Ovary (tissue), 9 donors: ENCODE data around the gene ATXN1. TPM values are rescaled to one million over a fixed set of nuclear protein-coding genes. Genes with fewer than 3 reads are reported as not detected.

ENCODE experiments used
- DNase-seq, 5 donors: peaks; one replicate each; pipeline ENCODE4 v3.0.0-alpha.2; 2019 to 2020
- H3K27ac ChIP-seq, 2 donors: fragments of 200-600 bp; one replicate each; pipeline versions ENCODE4 v1.5.1 to v1.8.0; 2019 to 2022
- H3K27me3 ChIP-seq: fragments of 200-600 bp; one replicate; pipeline ENCODE4 v1.8.0; 2022
- H3K36me3 ChIP-seq: fragments of 200-600 bp; sonication (generic); one replicate; pipeline ENCODE4 v1.5.1; 2019
- H3K4me1 ChIP-seq: one replicate; pipeline ENCODE4 v1.8.1; 2013; ENCODE audit warnings: mild to moderate bottlenecking, moderate library complexity; ENCODE audit not compliant: insufficient read depth
- H3K4me3 ChIP-seq: fragments of 200-600 bp; sonication (generic); one replicate; pipeline ENCODE4 v1.5.1; 2017
- H3K9me3 ChIP-seq, 2 donors: fragments of 200-600 bp in 1 of 2; sonication (generic) in 1 of 2; one replicate each; pipeline versions ENCODE4 v1.5.1 to v1.8.1; 2013 to 2019; ENCODE audit warnings: mild to moderate bottlenecking in 1 of 2, moderate library complexity in 1 of 2
- EP300 ChIP-seq: sonication (generic); formaldehyde crosslinking; IDR thresholded peaks from one replicate; pipeline ENCODE4 v1.6.1; 2017; ENCODE audit warnings: antibody characterized with exemption
- POLR2A ChIP-seq: fragments of 450-650 bp; IDR thresholded peaks from one replicate; pipeline ENCODE4 v1.6.1; 2017; ENCODE audit warnings: antibody characterized with exemption, mild to moderate bottlenecking, moderate library complexity
- WGBS, 3 donors: extraction: QIAGEN DNeasy Blood & Tissue Kit in 1 of 3; methylation state at CpG; one replicate each; pipeline versions ENCODE4 v1.1.5 to v1.1.7; 2013 to 2017; 5-methylcytosine and 5-hydroxymethylcytosine counted together
- intact Hi-C, 4 donors: fragments of 100-400 bp; cut with DNase I; formaldehyde crosslinking; loops; one replicate each; pipeline versions ENCODE4 v1.11.0 to v1.15.1; 2022 to 2023
- polyA plus RNA-seq, 2 donors: library from polyadenylated mRNA; stranded (reverse); fragments of 200-250 nt in 1 of 2; fragments of 350-450 nt in 1 of 2; fragmentation: Illumina TruSeq in 1 of 2; extraction: RNeasy Lipid Tissue Mini Kit (QIAGEN cat#74804) in 1 of 2; gene quantifications; one replicate each; pipeline ENCODE4 v1.2.3, GENCODE V29; 2013 to 2014
- total RNA-seq, 7 donors: library from RNA; depleted of rRNA in 2 of 7; stranded (reverse); fragments of >200 nt in 2 of 7; fragmentation: NEBNext Ultra II Directional in 3 of 7; extraction: Animal tissue kit (Norgen Biotek cat#: 25700) in 3 of 7; gene quantifications; one replicate each; pipeline versions ENCODE4 v1.1.0 to v1.2.4, GENCODE V29; 2016 to 2023
- TF ChIP-seq, protein P1 (sequence below), 3 donors: fragments of 450-650 bp in 2 of 3; fragments of 200-600 bp in 1 of 3; IDR thresholded peaks; one replicate each; pipeline versions ENCODE4 v1.5.1 to v1.8.0; 2016 to 2022; ENCODE audit warnings: antibody characterized with exemption in 3 of 3, mild to moderate bottlenecking in 1 of 3
- donor health status: DM: no; HTN: no; CAD: no; lungs with moderate emphysema.
- donor health status: DM: no; HTN: no; CAD: no.
- donor health status: Bipolar disorder and iron deficiency.
- donor health status: DM: yes; HTN: yes; CAD: no.
- donor health status: DM: no; HTN: no; CAD: no.
- donor health status: DM: yes; HTN: yes; CAD: no.

Gene ATXN1
- total and polyA plus RNA-seq, 9 donors, result 7.3 to 38.2 (median 30.4) TPM

DNA sequence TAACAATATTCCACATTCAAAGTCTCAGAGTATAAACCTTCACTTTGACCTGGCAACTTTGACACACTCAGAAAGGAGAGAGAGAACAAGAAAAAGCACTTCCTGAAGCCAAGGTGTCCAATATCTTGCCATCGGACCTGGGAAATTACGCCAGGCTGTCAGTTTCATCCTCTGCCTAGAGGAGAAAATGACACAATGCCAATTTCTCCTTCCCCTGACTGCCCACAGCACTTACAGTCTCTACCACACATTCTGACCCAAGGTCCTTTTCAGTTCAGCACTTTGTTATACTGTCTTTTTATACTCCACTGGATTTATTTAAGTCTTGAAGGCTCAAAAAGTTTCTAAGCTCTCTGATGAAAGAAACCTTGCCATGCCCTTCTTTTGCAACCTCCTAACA is 272.4 kb downstream of the ATXN1 start:
- Histone ChIP-seq H3K27me3 (no peaks in the 10 kb centered on the region), H3K9me3 (no peaks in the 10 kb centered on the region), H3K4me1 (no peaks in the 10 kb centered on the region), H3K27ac (no peak overlapping the region), H3K4me3 (no peak overlapping the region), H3K36me3 (no peaks in the 10 kb centered on the region)
- DNase-seq, result no peak
- intact Hi-C loops, result no loop called here
- 71 to 80% (median 78%) methylated on average over 2 of the region's 2 CpGs for WGBS, 3 donors
- TF ChIP-seq POLR2A (no peak), EP300 (no peak)
- TF ChIP-seq, protein P1, sequence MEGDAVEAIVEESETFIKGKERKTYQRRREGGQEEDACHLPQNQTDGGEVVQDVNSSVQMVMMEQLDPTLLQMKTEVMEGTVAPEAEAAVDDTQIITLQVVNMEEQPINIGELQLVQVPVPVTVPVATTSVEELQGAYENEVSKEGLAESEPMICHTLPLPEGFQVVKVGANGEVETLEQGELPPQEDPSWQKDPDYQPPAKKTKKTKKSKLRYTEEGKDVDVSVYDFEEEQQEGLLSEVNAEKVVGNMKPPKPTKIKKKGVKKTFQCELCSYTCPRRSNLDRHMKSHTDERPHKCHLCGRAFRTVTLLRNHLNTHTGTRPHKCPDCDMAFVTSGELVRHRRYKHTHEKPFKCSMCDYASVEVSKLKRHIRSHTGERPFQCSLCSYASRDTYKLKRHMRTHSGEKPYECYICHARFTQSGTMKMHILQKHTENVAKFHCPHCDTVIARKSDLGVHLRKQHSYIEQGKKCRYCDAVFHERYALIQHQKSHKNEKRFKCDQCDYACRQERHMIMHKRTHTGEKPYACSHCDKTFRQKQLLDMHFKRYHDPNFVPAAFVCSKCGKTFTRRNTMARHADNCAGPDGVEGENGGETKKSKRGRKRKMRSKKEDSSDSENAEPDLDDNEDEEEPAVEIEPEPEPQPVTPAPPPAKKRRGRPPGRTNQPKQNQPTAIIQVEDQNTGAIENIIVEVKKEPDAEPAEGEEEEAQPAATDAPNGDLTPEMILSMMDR (IDR thresholded peaks at IDR 0.05), result no peak

DNA sequence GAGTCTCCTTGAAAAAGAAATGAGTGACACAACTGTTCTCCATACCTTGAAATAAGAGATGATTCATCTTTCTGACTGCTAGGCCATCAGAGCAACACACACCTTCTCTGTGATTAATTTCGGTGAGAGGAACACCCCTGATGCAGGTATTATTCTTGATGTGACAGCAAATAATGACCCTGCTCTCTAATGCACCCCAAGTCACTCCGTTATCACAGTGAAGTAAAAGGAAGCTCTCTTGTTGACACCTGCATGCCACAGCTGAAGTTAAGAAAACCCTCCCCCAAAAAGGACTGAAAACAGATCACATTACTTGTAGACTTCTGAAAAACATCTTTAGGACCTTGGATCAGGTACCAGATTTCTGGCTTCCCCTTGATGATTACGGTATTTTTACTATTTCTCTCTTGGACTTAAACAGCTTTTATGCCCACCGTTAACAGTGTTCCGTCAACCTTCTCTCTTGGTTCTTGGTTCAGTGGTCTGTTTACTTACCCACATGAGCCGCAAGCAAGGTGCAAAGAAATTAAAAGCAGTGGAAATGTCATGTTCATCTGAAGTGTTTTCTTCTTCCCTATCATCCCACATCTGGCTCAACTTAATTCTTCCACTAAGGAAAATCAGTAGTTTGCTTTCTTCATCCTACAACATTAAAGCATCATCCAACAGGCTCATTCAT is 273.1 kb downstream of the ATXN1 start:
- Histone ChIP-seq H3K9me3 (no peaks in the 10 kb centered on the region), H3K4me3 (no peak overlapping the region), H3K4me1 (no peaks in the 10 kb centered on the region), H3K27me3 (no peaks in the 10 kb centered on the region), H3K36me3 (no peaks in the 10 kb centered on the region), H3K27ac (no peak overlapping the region)
- WGBS, 3 donors, result 94 to 97% (median 96%) methylated on average over 6 of the region's 6 CpGs
- intact Hi-C loops, result no loop called here
- DNase-seq, result no peak
- TF ChIP-seq POLR2A, result no peak
- TF ChIP-seq, protein P1 (IDR thresholded peaks at IDR 0.05), result no peak
- TF ChIP-seq EP300, result no peak

DNA sequence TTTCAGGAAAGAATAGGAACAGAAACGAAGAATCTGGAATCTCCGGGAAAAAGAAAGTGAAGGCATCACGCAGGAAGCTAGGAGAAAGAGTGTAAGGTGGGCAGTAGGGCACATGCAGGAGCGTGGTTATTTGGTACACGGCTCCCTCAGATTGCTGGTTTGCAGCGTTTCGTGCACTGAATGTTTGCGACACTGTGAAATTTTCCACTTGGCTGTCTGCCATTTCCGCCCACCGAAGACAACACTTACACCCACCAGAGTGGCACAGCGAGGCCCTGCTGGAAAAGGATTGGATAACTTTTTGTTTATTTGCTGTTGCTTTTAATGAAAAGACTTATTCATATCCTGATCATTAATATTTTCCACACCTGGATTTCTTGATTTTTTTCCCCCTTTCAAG is 274.6 kb downstream of the ATXN1 start:
- TF ChIP-seq EP300, result no peak
- TF ChIP-seq, protein P1 (IDR thresholded peaks at IDR 0.05), result no peak
- Histone ChIP-seq H3K36me3 (no peaks in the 10 kb centered on the region), H3K27ac (no peak overlapping the region), H3K4me1 (no peaks in the 10 kb centered on the region), H3K27me3 (no peaks in the 10 kb centered on the region), H3K4me3 (no peak overlapping the region), H3K9me3 (no peaks in the 10 kb centered on the region)
- intact Hi-C loops, result no loop called here
- WGBS, 3 donors, result 84 to 89% (median 84%) methylated on average over 11 of the region's 11 CpGs
- DNase-seq, result no peak

DNA sequence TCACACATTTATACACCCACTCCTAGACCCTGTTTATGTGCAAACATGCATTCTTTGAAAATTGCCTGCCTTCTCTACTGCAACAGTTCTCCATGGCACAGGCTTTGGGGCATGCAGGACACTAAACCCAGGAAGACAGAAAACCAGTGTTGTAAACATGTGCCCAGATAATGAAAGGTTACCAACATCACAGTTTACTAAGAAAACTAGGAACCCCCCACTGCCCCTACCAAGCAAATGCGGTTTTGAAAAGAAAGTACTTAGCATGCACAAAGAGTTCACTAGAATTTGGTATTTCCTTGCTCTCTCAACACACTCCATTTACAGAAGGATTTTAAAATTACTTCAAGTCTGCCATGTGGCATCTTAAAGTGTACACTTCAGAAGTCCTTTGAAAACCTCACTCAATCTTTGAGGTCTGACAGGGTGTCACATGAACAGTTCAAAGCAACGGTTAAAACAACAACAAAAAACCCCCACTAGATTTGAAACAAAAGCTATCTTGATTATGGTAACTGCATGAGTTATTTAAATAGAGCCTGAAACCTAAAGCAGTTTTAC is 277.9 kb downstream of the ATXN1 start:
- DNase-seq, result no peak

More for the DNA sequence above, 277.9 kb downstream of the ATXN1 start:
- H3K9me3 ChIP-seq, result no peaks in the 10 kb centered on the region
- WGBS, 3 donors, result 77 to 84% (median 82%) methylated on average over 2 of the region's 2 CpGs
- no peak overlapping the region for H3K4me3 ChIP-seq
- H3K36me3 ChIP-seq, result no peaks in the 10 kb centered on the region
- intact Hi-C loops, result no loop called here
- no peak overlapping the region for H3K27ac ChIP-seq
- H3K4me1 ChIP-seq, result no peaks in the 10 kb centered on the region
- H3K27me3 ChIP-seq, result no peaks in the 10 kb centered on the region
- TF ChIP-seq POLR2A (no peak), EP300 (no peak)
- TF ChIP-seq, protein P1 (IDR thresholded peaks at IDR 0.05), result no peak
